ENCODE measurements around the gene FAAP100. TPM values are rescaled to one million over a fixed set of nuclear protein-coding genes. Genes with fewer than 3 reads are reported as not detected.

Gene FAAP100
- polyA plus RNA-seq, 1 of the 3 experiments (the other 2 are of a cell fraction): 18.9 TPM

DNA sequence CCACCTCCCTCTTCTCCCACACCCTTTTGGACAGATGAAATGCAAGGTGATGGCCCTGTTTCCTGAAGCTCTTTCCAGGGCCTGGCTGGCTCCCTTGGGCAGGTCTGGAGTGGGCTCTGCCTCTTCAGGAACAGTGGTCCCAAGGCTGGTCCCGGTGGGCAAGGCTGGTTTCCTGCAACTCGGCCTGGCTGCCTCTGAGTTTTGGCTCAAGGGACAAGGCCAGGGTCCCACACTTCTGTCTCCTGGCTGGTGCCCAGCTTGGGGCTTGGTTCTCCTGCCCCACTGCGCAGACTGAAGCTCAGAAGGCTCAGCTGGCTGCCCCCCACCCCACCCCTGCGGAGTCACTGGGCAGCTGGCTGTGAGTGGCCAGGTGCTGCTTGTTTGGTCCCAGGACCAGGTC lies 35.7 kb downstream of the FAAP100 start:
- Histone ChIP-seq H3F3A (replicated peaks; ENCODE audit: insufficient read depth) (peaks cover 45% of the 10 kb centered on the region), H3K27ac (ENCODE audit: low read depth in 2 of 2, low read length in 1 of 2) (peak overlapping the region in 1 of 2 experiments; percentile 88; a peak in 2 of 4 replicates), H3K27me3 (ENCODE audit: insufficient read depth) (no peaks in the 10 kb centered on the region), H3K9ac (peak overlapping the region; percentile 84; the same call in 1 of the 2 replicates), H3K4me2 (peak overlapping the region; percentile 98), H3K4me3 (ENCODE audit: low read depth in 2 of 2, low read length in 1 of 2) (peak overlapping the region; percentile 69 to 73; a peak in 3 of 4 replicates), H3K9me3 (no peaks in the 10 kb centered on the region), H3K9me2 (no peaks in the 10 kb centered on the region), H3K36me3 (replicated peaks in 1 of 2; ENCODE audit: control insufficient read depth in 1 of 2, insufficient read depth in 2 of 2, low read length in 1 of 2) (peaks cover 7 to 11% of the 10 kb centered on the region in 2 experiments), H3K79me2 (ENCODE audit: insufficient read depth) (peaks cover 89% of the 10 kb centered on the region), H2AFZ (ENCODE audit: low read depth) (no peak overlapping the region), H4K20me1 (ENCODE audit: insufficient read depth) (peaks cover 35% of the 10 kb centered on the region), H3K4me1 (ENCODE audit: control insufficient read depth in 1 of 2, insufficient read depth in 2 of 2, low read depth in 1 of 2, low read length in 1 of 2) (peaks cover 17 to 32% of the 10 kb centered on the region in 2 experiments; a peak in 3 of 4 replicates)
- TF ChIP-seq YY1 (IDR thresholded peaks at IDR 0.05; ENCODE audit: low read depth) (no peak), NFIC (IDR thresholded peaks at IDR 0.05; ENCODE audit: borderline replicate concordance) (no peak), MEF2A (IDR thresholded peaks at IDR 0.05; ENCODE audit: borderline replicate concordance, low read depth) (no peak), FOXM1 (IDR thresholded peaks at IDR 0.05; ENCODE audit: low read depth) (no peak), TAF1 (IDR thresholded peaks at IDR 0.05; ENCODE audit: borderline replicate concordance, low read depth, low read length) (no peak), MXI1 (IDR thresholded peaks at IDR 0.05; ENCODE audit: low read depth, low read length) (no peak), FOSL2 (IDR thresholded peaks at IDR 0.05; ENCODE audit: borderline replicate concordance, low read depth) (no peak), RAD21 (IDR thresholded peaks at IDR 0.05; ENCODE audit: low read length) (no peak), SMC3 (IDR thresholded peaks at IDR 0.05; ENCODE audit: low read depth, low read length) (no peak), SIN3A (IDR thresholded peaks at IDR 0.05; ENCODE audit: borderline replicate concordance, low read depth, low read length) (no peak)
- TF ChIP-seq, protein P1, sequence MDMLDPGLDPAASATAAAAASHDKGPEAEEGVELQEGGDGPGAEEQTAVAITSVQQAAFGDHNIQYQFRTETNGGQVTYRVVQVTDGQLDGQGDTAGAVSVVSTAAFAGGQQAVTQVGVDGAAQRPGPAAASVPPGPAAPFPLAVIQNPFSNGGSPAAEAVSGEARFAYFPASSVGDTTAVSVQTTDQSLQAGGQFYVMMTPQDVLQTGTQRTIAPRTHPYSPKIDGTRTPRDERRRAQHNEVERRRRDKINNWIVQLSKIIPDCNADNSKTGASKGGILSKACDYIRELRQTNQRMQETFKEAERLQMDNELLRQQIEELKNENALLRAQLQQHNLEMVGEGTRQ (IDR thresholded peaks at IDR 0.05; ENCODE audit: borderline replicate concordance, low read depth, low read length): no peak
- TF ChIP-seq, protein P2, sequence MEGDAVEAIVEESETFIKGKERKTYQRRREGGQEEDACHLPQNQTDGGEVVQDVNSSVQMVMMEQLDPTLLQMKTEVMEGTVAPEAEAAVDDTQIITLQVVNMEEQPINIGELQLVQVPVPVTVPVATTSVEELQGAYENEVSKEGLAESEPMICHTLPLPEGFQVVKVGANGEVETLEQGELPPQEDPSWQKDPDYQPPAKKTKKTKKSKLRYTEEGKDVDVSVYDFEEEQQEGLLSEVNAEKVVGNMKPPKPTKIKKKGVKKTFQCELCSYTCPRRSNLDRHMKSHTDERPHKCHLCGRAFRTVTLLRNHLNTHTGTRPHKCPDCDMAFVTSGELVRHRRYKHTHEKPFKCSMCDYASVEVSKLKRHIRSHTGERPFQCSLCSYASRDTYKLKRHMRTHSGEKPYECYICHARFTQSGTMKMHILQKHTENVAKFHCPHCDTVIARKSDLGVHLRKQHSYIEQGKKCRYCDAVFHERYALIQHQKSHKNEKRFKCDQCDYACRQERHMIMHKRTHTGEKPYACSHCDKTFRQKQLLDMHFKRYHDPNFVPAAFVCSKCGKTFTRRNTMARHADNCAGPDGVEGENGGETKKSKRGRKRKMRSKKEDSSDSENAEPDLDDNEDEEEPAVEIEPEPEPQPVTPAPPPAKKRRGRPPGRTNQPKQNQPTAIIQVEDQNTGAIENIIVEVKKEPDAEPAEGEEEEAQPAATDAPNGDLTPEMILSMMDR (IDR thresholded peaks at IDR 0.05): no peak
- no peak for DNase-seq
- WGBS (ENCODE audit: low lambda C conversion rate): 77% methylated on average over 2 of the region's 4 CpGs
- POLR2A ChIA-PET: no interaction called here
- CTCF ChIA-PET: interaction anchor here (0.6 to 1.3 kb wide), 2 partner anchors 144 to 965 kb away, joined by 3 to 4 read pairs; no protein-coding TSS in a partner anchor

DNA sequence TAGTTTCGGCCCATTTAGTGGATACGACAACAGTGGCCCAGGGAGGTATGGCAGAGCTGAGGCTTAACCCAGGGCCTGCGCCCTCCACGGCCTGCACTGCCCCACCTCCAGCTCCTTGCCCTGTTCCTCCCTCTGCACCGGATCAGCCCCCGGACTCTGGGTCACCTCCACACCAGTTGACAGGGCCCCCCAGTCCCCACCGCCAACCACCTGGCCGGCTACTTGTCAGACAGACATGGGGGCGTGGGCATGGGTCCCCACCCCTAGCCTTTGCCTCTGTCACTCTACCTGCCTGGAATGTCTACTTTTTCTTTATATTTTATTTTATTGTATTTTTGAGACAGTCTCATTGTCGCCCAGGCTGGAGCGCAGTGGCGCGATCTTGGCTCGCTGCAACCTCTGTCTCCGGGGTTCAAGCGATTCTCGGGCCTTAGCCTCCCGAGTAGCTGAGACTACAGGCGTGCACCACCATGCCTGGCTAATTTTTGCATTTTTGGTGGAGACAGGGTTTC lies 36.6 kb downstream of the FAAP100 start:
- H3K4me1 ChIP-seq (ENCODE audit: control insufficient read depth in 1 of 2, insufficient read depth in 2 of 2, low read depth in 1 of 2, low read length in 1 of 2): peaks cover 17 to 41% of the 10 kb centered on the region in 2 experiments; a peak in 3 of 4 replicates
- no peaks in the 10 kb centered on the region for H3K9me3 ChIP-seq
- H3F3A ChIP-seq (replicated peaks; ENCODE audit: insufficient read depth): peaks cover 45% of the 10 kb centered on the region
- peak overlapping the region; percentile 88 to 93; a peak in 3 of 4 replicates for H3K27ac ChIP-seq (ENCODE audit: low read depth in 2 of 2, low read length in 1 of 2)
- peaks cover 91% of the 10 kb centered on the region for H3K79me2 ChIP-seq (ENCODE audit: insufficient read depth)
- peak overlapping the region; percentile 98 for H3K4me2 ChIP-seq
- WGBS (ENCODE audit: low lambda C conversion rate): 74% methylated on average over 19 of the region's 19 CpGs
- no peaks in the 10 kb centered on the region for H3K27me3 ChIP-seq (ENCODE audit: insufficient read depth)
- ChIA-PET CTCF (interaction anchor here (0.6 to 1.3 kb wide), 4 partner anchors 31 to 224 kb away, joined by 3 to 4 read pairs (median 3); no protein-coding TSS in a partner anchor), POLR2A (interaction anchor here (0.7 to 1.5 kb wide), 5 partner anchors 9 to 277 kb away, joined by 3 to 5 read pairs (median 3); partner anchors contain the start of genes NDUFAF8 and TEPSIN)
- no peaks in the 10 kb centered on the region for H3K9me2 ChIP-seq
- peak; percentile 64 for DNase-seq
- peaks cover 35% of the 10 kb centered on the region for H4K20me1 ChIP-seq (ENCODE audit: insufficient read depth)
- H2AFZ ChIP-seq (ENCODE audit: low read depth): no peak overlapping the region
- peak overlapping the region; percentile 69 to 73 for H3K4me3 ChIP-seq (ENCODE audit: low read depth in 2 of 2, low read length in 1 of 2)
- H3K36me3 ChIP-seq (replicated peaks in 1 of 2; ENCODE audit: control insufficient read depth in 1 of 2, insufficient read depth in 2 of 2, low read length in 1 of 2): peaks cover 15 to 20% of the 10 kb centered on the region in 2 experiments
- peak overlapping the region; percentile 84 for H3K9ac ChIP-seq
- TF ChIP-seq RFX5 (IDR thresholded peaks at IDR 0.05; ENCODE audit: low read length) (no peak), NFIC (IDR thresholded peaks at IDR 0.05; ENCODE audit: borderline replicate concordance) (no peak), SIN3A (IDR thresholded peaks at IDR 0.05; ENCODE audit: borderline replicate concordance, low read depth, low read length) (no peak), MEF2A (IDR thresholded peaks at IDR 0.05; ENCODE audit: borderline replicate concordance, low read depth) (no peak), TAF1 (IDR thresholded peaks at IDR 0.05; ENCODE audit: borderline replicate concordance, low read depth, low read length) (no peak), RXRA (IDR thresholded peaks at IDR 0.05; ENCODE audit: borderline replicate concordance, low read depth) (no peak), YY1 (IDR thresholded peaks at IDR 0.05; ENCODE audit: low read depth) (no peak), EP300 (IDR thresholded peaks at IDR 0.05; ENCODE audit: borderline replicate concordance in 1 of 2, low read depth in 1 of 2, low read length in 1 of 2) (no peak), TCF12 (IDR thresholded peaks at IDR 0.05) (no peak), FOXJ3 (CRISPR knock-in tag; IDR thresholded peaks at IDR 0.05) (no peak)
- TF ChIP-seq, protein P3, sequence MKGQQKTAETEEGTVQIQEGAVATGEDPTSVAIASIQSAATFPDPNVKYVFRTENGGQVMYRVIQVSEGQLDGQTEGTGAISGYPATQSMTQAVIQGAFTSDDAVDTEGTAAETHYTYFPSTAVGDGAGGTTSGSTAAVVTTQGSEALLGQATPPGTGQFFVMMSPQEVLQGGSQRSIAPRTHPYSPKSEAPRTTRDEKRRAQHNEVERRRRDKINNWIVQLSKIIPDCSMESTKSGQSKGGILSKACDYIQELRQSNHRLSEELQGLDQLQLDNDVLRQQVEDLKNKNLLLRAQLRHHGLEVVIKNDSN (IDR thresholded peaks at IDR 0.05; ENCODE audit: borderline replicate concordance, low read depth): no peak
- TF ChIP-seq, protein P1 (IDR thresholded peaks at IDR 0.05; ENCODE audit: borderline replicate concordance, low read depth, low read length): no peak
- TF ChIP-seq, protein P4, sequence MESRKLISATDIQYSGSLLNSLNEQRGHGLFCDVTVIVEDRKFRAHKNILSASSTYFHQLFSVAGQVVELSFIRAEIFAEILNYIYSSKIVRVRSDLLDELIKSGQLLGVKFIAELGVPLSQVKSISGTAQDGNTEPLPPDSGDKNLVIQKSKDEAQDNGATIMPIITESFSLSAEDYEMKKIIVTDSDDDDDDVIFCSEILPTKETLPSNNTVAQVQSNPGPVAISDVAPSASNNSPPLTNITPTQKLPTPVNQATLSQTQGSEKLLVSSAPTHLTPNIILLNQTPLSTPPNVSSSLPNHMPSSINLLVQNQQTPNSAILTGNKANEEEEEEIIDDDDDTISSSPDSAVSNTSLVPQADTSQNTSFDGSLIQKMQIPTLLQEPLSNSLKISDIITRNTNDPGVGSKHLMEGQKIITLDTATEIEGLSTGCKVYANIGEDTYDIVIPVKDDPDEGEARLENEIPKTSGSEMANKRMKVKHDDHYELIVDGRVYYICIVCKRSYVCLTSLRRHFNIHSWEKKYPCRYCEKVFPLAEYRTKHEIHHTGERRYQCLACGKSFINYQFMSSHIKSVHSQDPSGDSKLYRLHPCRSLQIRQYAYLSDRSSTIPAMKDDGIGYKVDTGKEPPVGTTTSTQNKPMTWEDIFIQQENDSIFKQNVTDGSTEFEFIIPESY (IDR thresholded peaks at IDR 0.05; ENCODE audit: borderline replicate concordance, low read depth): no peak
